ENCODE data around the gene HDGF. TPM values are rescaled to one million over a fixed set of nuclear protein-coding genes. Genes with fewer than 3 reads are reported as not detected.

The HDGF gene
- total RNA-seq, 1 experiment from 2014 or later, result 325 TPM

- H3K27ac ChIP-seq (ENCODE audit: low read length), result peak overlapping the region; percentile 95
- ChIA-PET POLR2A (interaction anchor here (1.6 kb wide), 1 partner anchor 13 kb away, joined by 6 read pairs; the partner anchor contains the start of gene CRABP2), CTCF (interaction anchor here (0.7 to 5.7 kb wide), 4 partner anchors 25 to 73 kb away, joined by 3 to 118 read pairs (median 13); no protein-coding TSS in a partner anchor)
- no peaks in the 10 kb centered on the region for H3K27me3 ChIP-seq (ENCODE audit: control insufficient read depth, insufficient read depth, low read length)
- H3K4me1 ChIP-seq (ENCODE audit: control insufficient read depth, insufficient read depth, low read length), result peaks cover 76% of the 10 kb centered on the region
- no TSS peak for BruUV-seq (replicated peaks)
- H3K36me3 ChIP-seq (ENCODE audit: control insufficient read depth, insufficient read depth, low read length), result no peaks in the 10 kb centered on the region
- TF ChIP-seq POLR2AphosphoS5 (IDR thresholded peaks at IDR 0.05; ENCODE audit: low read depth, low read length) (0 out of 2 replicates have a peak, but pooled peaks have one; percentile 8), TCF7L2 (IDR thresholded peaks at IDR 0.05; ENCODE audit: low read depth, low read length) (peak; percentile 56), CTCF (IDR thresholded peaks at IDR 0.05) (no peak)
- peak overlapping the region in 1 of 2 experiments; percentile 5; a peak in 1 of 4 replicates for H3K4me3 ChIP-seq (ENCODE audit: low read depth in 2 of 2, low read length in 2 of 2)
- intact Hi-C loops (cut with micrococcal nuclease; ENCODE audit: unreplicated experiment) (loop anchor here (10.0 kb wide), 1 partner anchor 172 kb away; the partner anchor contains the start of gene NTRK1), in situ Hi-C loops (cut with HindIII; ENCODE audit: low pct_unique_long_range_greater_than_20kb, low sequenced_read_pairs) (no loop called here)
- no peak for DNase-seq (ENCODE audit: low read depth, low spot score)
- no peak for ATAC-seq
- H3K9me3 ChIP-seq (ENCODE audit: control insufficient read depth, insufficient read depth, low read depth, low read length), result no peaks in the 10 kb centered on the region
Observed at GRCh38 chr1:156692925-156693847, 58.3 kb downstream of the HDGF start.

- Histone ChIP-seq H3K4me3 (ENCODE audit: low read depth in 2 of 2, low read length in 2 of 2) (peak overlapping the region in 1 of 2 experiments; percentile 14; a peak in 2 of 4 replicates), H3K36me3 (ENCODE audit: control insufficient read depth, insufficient read depth, low read length) (no peaks in the 10 kb centered on the region), H3K27me3 (ENCODE audit: control insufficient read depth, insufficient read depth, low read length) (no peaks in the 10 kb centered on the region), H3K4me1 (ENCODE audit: control insufficient read depth, insufficient read depth, low read length) (peaks cover 69% of the 10 kb centered on the region), H3K27ac (ENCODE audit: low read length) (peak overlapping the region; percentile 95), H3K9me3 (ENCODE audit: control insufficient read depth, insufficient read depth, low read depth, low read length) (no peaks in the 10 kb centered on the region)
- no peak for DNase-seq (ENCODE audit: low read depth, low spot score)
- BruUV-seq (replicated peaks), result no TSS peak
- no peak for ATAC-seq
- POLR2A ChIA-PET, result interaction anchor here (0.5 to 1.6 kb wide), 2 partner anchors 14 to 63 kb away, joined by 6 read pairs; partner anchors contain the start of gene CRABP2
- TF ChIP-seq TCF7L2 (IDR thresholded peaks at IDR 0.05; ENCODE audit: low read depth, low read length), result no peak
- peak; percentile 34; the same call in 1 of the 2 replicates for TF ChIP-seq POLR2AphosphoS5 (IDR thresholded peaks at IDR 0.05; ENCODE audit: low read depth, low read length)
- in situ Hi-C loops (cut with HindIII; ENCODE audit: low pct_unique_long_range_greater_than_20kb, low sequenced_read_pairs), result no loop called here
- intact Hi-C loops (cut with micrococcal nuclease; ENCODE audit: unreplicated experiment), result loop anchor here (10.0 kb wide), 1 partner anchor 172 kb away; the partner anchor contains the start of gene NTRK1
- CTCF ChIA-PET, result interaction anchor here (0.8 to 5.7 kb wide), 4 partner anchors 14 to 34 kb away, joined by 3 to 118 read pairs (median 52); partner anchors contain the start of genes CRABP2 and NES
Observed at GRCh38 chr1:156692441-156692924, 59.0 kb downstream of the HDGF start.

Other genes with a start within 250 kb of the HDGF start
- gene IQGAP3, start 179.1 kb downstream of the HDGF start, total RNA-seq (2021; ENCODE audit: unreplicated experiment), result 25.6 TPM
- not detected for gene TTC24, start 172.0 kb downstream of the HDGF start, total RNA-seq (2021; ENCODE audit: unreplicated experiment)
- 211 TPM for gene NAXE, start 159.9 kb downstream of the HDGF start, total RNA-seq (2021; ENCODE audit: unreplicated experiment)
- gene GPATCH4, start 150.2 kb downstream of the HDGF start, total RNA-seq (2021; ENCODE audit: unreplicated experiment), result 44.4 TPM
- 0.21 TPM for gene HAPLN2, start 132.3 kb downstream of the HDGF start, total RNA-seq (2021; ENCODE audit: unreplicated experiment)
- 0.57 TPM for gene BCAN, start 109.6 kb downstream of the HDGF start, total RNA-seq (2021; ENCODE audit: unreplicated experiment)
- gene NES, start 74.3 kb downstream of the HDGF start, total RNA-seq (2021; ENCODE audit: unreplicated experiment), result 56.3 TPM
- 1,115 TPM for gene CRABP2, start 46.1 kb downstream of the HDGF start, total RNA-seq (2021; ENCODE audit: unreplicated experiment)
- gene METTL25B, start 23.2 kb downstream of the HDGF start, total RNA-seq (2021; ENCODE audit: unreplicated experiment), result 32.8 TPM
- 40.6 TPM for gene ISG20L2, start 22.9 kb downstream of the HDGF start, total RNA-seq (2021; ENCODE audit: unreplicated experiment)
- 80.4 TPM for gene MRPL24, start 10.6 kb downstream of the HDGF start, total RNA-seq (2021; ENCODE audit: unreplicated experiment)
- 78.5 TPM for gene PRCC, start 15.9 kb upstream of the HDGF start, total RNA-seq (2021; ENCODE audit: unreplicated experiment)
- gene SH2D2A, start 65.2 kb upstream of the HDGF start, total RNA-seq (2021; ENCODE audit: unreplicated experiment), result 0.69 TPM
- gene INSRR, start 107.4 kb upstream of the HDGF start, total RNA-seq (2021; ENCODE audit: unreplicated experiment), result not detected
- gene NTRK1, start 109.2 kb upstream of the HDGF start, total RNA-seq (2021; ENCODE audit: unreplicated experiment), result 0.21 TPM
- gene PEAR1, start 142.0 kb upstream of the HDGF start, total RNA-seq (2021; ENCODE audit: unreplicated experiment), result 16.1 TPM
- gene LRRC71, start 169.0 kb upstream of the HDGF start, total RNA-seq (2021; ENCODE audit: unreplicated experiment), result 0.77 TPM